ENCODE measurements around the gene TIMP2. TPM values are rescaled to one million over a fixed set of nuclear protein-coding genes. Genes with fewer than 3 reads are reported as not detected.
A peak's percentile ranks its signal among the peaks of the same experiment; 100 is the strongest.

Gene TIMP2
- total and polyA plus RNA-seq, 2 donors (not counting 3 experiments of a cell fraction or from before 2014, with no cell fraction given): 138 to 318 TPM

DNA sequence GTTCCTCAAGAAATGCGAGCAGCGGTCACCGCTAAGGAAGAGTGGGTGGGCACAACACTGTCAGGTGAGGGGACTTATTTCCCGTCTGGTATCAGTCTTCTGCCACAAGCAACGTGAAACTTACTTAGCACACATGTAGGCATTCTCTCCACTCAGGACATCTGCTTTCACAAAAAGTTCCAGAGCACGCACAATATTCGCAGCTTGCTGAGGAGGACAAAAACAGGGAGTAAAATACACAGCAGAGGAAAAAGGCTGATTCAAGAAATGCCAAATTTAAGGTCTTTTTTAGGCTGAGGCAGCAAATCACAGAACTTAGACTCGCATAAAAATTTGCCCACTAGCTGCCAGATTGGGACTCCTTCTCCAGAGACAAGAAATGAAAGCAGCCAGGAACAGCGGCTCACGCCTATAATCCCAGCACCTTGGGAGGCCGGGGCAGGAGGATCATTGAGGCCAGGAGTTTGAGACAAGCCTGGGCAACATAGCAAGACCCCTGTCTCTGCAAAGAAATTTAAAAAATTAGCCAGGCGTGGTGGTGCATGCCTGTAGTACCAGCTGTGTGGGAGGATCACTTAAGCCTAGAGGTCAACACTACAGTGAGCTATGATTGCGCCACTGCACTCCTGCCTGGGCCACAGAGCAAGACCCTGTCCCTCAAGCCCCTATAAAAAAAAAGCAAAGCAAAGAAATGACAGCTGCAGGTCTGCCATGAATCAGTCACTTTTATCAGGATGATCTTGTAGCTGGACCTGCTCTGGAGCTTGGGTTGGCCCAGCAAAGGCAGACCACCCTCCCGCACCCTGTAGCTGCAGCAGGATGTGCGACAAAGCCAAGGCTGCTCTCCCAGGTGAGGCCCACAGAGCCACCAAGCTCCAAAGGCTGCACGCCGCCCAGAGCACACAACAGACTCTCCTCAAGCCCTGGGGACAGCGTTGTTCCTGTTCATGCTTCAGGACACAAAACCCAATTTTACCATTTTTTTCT lies 105.1 kb downstream of the TIMP2 start:
- POLR2A ChIA-PET: no interaction called here
- Histone ChIP-seq H3K9me3 (replicated peaks; ENCODE audit: control insufficient read depth, insufficient read depth, low read length) (no peaks in the 10 kb centered on the region), H3K4me1 (ENCODE audit: control insufficient read depth, extremely low read depth, insufficient read depth, low read length) (peaks cover 19% of the 10 kb centered on the region), H3K27me3 (ENCODE audit: control insufficient read depth in 2 of 2, insufficient read depth in 2 of 2, low read length in 2 of 2) (no peaks in the 10 kb centered on the region), H3K4me2 (ENCODE audit: insufficient read depth, low read length) (no peak overlapping the region), H4K20me1 (replicated peaks; ENCODE audit: control insufficient read depth, extremely low read depth, insufficient read depth, low read length) (no peaks in the 10 kb centered on the region), H3K36me3 (ENCODE audit: control insufficient read depth in 2 of 2, extremely low read depth in 1 of 2, insufficient read depth in 2 of 2, low read length in 2 of 2) (peaks cover 16 to 40% of the 10 kb centered on the region in 2 experiments), H2AFZ (ENCODE audit: low read depth, low read length) (no peak overlapping the region), H3K27ac (ENCODE audit: insufficient read depth, low read depth, low read length) (peak overlapping the region; percentile 52), H3K9me1 (replicated peaks; ENCODE audit: control insufficient read depth, extremely low read depth, insufficient read depth, low read length) (no peaks in the 10 kb centered on the region), H3K4me3 (replicated peaks in 1 of 3; ENCODE audit: insufficient read depth in 1 of 3, low read depth in 1 of 3, low read length in 3 of 3) (no peak overlapping the region), H3K9ac (replicated peaks; ENCODE audit: extremely low read depth, insufficient read depth, low read length) (no peak overlapping the region), H3K79me2 (ENCODE audit: control insufficient read depth, insufficient read depth, low read length) (peaks cover 4% of the 10 kb centered on the region)
- intact Hi-C loops (cut with micrococcal nuclease): no loop called here
- CTCF ChIA-PET: interaction anchor here (1.1 to 2.7 kb wide), 4 partner anchors 7 to 323 kb away, joined by 3 to 11 read pairs (median 5); no protein-coding TSS in a partner anchor
- dilution Hi-C loops (cut with MboI; ENCODE audit: extremely low pct_ligation_motif_present, low sequenced_read_pairs): no loop called here
- DNase-seq (ENCODE audit: low read depth, low spot score): no peak
- BruUV-seq (replicated peaks): no TSS peak
- TF ChIP-seq POLR2AphosphoS5 (IDR thresholded peaks at IDR 0.05; ENCODE audit: insufficient read depth, low read depth, low read length) (no peak), EZH2 (IDR thresholded peaks at IDR 0.05; ENCODE audit: borderline replicate concordance, low read depth, low read length, severe bottlenecking) (no peak), MYC (IDR thresholded peaks at IDR 0.05; ENCODE audit: low read depth, low read length) (no peak), GATA2 (IDR thresholded peaks at IDR 0.05; ENCODE audit: insufficient read depth, insufficient read length, low read depth, low read length) (no peak), JUN (IDR thresholded peaks at IDR 0.05; ENCODE audit: borderline replicate concordance, insufficient read depth, insufficient read length, low read depth) (no peak), POLR2A (IDR thresholded peaks at IDR 0.05; ENCODE audit: low read depth, low read length) (no peak), FOS (IDR thresholded peaks at IDR 0.05; ENCODE audit: borderline replicate concordance, insufficient read depth, low read length) (no peak)
- TF ChIP-seq, protein P1, sequence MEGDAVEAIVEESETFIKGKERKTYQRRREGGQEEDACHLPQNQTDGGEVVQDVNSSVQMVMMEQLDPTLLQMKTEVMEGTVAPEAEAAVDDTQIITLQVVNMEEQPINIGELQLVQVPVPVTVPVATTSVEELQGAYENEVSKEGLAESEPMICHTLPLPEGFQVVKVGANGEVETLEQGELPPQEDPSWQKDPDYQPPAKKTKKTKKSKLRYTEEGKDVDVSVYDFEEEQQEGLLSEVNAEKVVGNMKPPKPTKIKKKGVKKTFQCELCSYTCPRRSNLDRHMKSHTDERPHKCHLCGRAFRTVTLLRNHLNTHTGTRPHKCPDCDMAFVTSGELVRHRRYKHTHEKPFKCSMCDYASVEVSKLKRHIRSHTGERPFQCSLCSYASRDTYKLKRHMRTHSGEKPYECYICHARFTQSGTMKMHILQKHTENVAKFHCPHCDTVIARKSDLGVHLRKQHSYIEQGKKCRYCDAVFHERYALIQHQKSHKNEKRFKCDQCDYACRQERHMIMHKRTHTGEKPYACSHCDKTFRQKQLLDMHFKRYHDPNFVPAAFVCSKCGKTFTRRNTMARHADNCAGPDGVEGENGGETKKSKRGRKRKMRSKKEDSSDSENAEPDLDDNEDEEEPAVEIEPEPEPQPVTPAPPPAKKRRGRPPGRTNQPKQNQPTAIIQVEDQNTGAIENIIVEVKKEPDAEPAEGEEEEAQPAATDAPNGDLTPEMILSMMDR (IDR thresholded peaks at IDR 0.05; ENCODE audit: extremely low read depth in 1 of 2, insufficient read depth in 1 of 2, low read depth in 1 of 2, low read length in 2 of 2): no peak
- TF ChIP-seq, protein P2, sequence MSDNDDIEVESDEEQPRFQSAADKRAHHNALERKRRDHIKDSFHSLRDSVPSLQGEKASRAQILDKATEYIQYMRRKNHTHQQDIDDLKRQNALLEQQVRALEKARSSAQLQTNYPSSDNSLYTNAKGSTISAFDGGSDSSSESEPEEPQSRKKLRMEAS (IDR thresholded peaks at IDR 0.05; ENCODE audit: insufficient read depth, insufficient read length): no peak
- no peak for FAIRE-seq
